GM12878 (cell line): ENCODE results near the gene EFCAB11.

ENCODE experiments used
- CREB1 ChIP-seq: IDR thresholded peaks from 2 replicates; pipeline ENCODE4 v1.6.1; 2012; ENCODE audit warnings: low read depth, mild to moderate bottlenecking, inconsistent platforms
- IKZF1 ChIP-seq: fragments of 450-650 bp; conservative IDR thresholded peaks from 2 replicates; pipeline ENCODE4 v1.6.1; 2017; ENCODE audit warnings: antibody characterized with exemption, mild to moderate bottlenecking
- MTA3 ChIP-seq: IDR thresholded peaks from 2 replicates; pipeline ENCODE4 v1.6.1; 2012; ENCODE audit warnings: low read length, inconsistent platforms, borderline replicate concordance
- MXI1 ChIP-seq: fragments of 150-350 bp; IDR thresholded peaks from 2 replicates; pipeline ENCODE4 v1.6.1; 2011; ENCODE audit warnings: low read depth, mild to moderate bottlenecking, inconsistent platforms, low read length, improper control_type of control experiment
- NR2F1 ChIP-seq: fragments of 450-650 bp; conservative IDR thresholded peaks from 2 replicates; pipeline ENCODE4 v1.6.1; 2017; ENCODE audit warnings: mild to moderate bottlenecking
- POLR2AphosphoS5 ChIP-seq: IDR thresholded peaks from 2 replicates; pipeline ENCODE4 v1.6.1; 2011; ENCODE audit warnings: mild to moderate bottlenecking, low read length, inconsistent platforms
- RFX5 ChIP-seq: IDR thresholded peaks from 2 replicates; pipeline ENCODE4 v1.6.1; 2011; ENCODE audit warnings: low read depth, low read length, improper control_type of control experiment
- SIN3A ChIP-seq: IDR thresholded peaks from 2 replicates; pipeline ENCODE4 v1.6.1; 2012; ENCODE audit warnings: low read depth, low read length, improper control_type of control experiment
- TARDBP ChIP-seq: IDR thresholded peaks from 2 replicates; pipeline ENCODE4 v1.6.1; 2016; ENCODE audit warnings: borderline replicate concordance
- TF ChIP-seq, protein P1 (sequence below): IDR thresholded peaks from 2 replicates; pipeline ENCODE4 v1.6.1; 2012; ENCODE audit warnings: mild to moderate bottlenecking, low read depth, low read length
- TF ChIP-seq, protein P2 (sequence below): fragments of 450-650 bp; IDR thresholded peaks from 2 replicates; pipeline ENCODE4 v1.6.1; 2017; ENCODE audit warnings: mild to moderate bottlenecking, moderate library complexity
- TF ChIP-seq, protein P3 (sequence below): IDR thresholded peaks from 2 replicates; pipeline ENCODE4 v1.6.1; 2011; ENCODE audit warnings: mild to moderate bottlenecking, low read depth, low read length, moderate library complexity; ENCODE audit not compliant: insufficient replicate concordance
- TF ChIP-seq, protein P4 (sequence below), 3 experiments: IDR thresholded peaks in 2 of 3; conservative IDR thresholded peaks in 1 of 3; 2 replicates each; pipeline ENCODE4 v1.5.1; 2011; ENCODE audit warnings: low read depth in 3 of 3, low read length in 3 of 3, mild to moderate bottlenecking in 3 of 3, control low read depth in 2 of 3, moderate library complexity in 2 of 3, inconsistent platforms in 1 of 3, mixed read lengths in 1 of 3; ENCODE audit not compliant: control insufficient read depth in 2 of 3, insufficient read depth in 1 of 3; ENCODE audit errors: extremely low read depth in 1 of 3
- TF ChIP-seq, protein P5 (sequence below): fragments of 450-650 bp; IDR thresholded peaks from 2 replicates; pipeline ENCODE4 v1.6.1; 2018; ENCODE audit warnings: borderline replicate concordance, mild to moderate bottlenecking; ENCODE audit not compliant: partially characterized antibody

DNA sequence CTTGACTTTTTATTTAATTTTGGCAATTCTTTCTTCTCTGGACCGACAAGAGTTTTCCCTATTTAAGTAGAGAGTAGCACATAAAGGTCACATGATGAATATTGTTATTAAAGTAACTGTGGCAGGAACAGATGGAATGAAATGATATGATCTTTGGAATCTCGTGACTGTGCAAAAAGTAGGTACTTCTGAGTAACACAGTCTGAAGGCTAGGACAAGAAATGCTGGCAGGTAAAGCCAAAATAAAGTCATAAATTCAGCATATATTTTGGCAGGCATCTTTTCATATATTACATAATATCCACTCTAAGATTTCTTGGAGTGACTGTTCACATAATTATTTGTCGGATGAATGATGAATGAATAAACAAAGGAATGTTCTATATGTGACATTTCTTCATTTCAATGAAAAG lies 121.4 kb downstream of the EFCAB11 start:
- TF ChIP-seq, protein P1, sequence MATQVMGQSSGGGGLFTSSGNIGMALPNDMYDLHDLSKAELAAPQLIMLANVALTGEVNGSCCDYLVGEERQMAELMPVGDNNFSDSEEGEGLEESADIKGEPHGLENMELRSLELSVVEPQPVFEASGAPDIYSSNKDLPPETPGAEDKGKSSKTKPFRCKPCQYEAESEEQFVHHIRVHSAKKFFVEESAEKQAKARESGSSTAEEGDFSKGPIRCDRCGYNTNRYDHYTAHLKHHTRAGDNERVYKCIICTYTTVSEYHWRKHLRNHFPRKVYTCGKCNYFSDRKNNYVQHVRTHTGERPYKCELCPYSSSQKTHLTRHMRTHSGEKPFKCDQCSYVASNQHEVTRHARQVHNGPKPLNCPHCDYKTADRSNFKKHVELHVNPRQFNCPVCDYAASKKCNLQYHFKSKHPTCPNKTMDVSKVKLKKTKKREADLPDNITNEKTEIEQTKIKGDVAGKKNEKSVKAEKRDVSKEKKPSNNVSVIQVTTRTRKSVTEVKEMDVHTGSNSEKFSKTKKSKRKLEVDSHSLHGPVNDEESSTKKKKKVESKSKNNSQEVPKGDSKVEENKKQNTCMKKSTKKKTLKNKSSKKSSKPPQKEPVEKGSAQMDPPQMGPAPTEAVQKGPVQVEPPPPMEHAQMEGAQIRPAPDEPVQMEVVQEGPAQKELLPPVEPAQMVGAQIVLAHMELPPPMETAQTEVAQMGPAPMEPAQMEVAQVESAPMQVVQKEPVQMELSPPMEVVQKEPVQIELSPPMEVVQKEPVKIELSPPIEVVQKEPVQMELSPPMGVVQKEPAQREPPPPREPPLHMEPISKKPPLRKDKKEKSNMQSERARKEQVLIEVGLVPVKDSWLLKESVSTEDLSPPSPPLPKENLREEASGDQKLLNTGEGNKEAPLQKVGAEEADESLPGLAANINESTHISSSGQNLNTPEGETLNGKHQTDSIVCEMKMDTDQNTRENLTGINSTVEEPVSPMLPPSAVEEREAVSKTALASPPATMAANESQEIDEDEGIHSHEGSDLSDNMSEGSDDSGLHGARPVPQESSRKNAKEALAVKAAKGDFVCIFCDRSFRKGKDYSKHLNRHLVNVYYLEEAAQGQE, result no peak
- no peak for TF ChIP-seq POLR2AphosphoS5
- TF ChIP-seq, protein P2, sequence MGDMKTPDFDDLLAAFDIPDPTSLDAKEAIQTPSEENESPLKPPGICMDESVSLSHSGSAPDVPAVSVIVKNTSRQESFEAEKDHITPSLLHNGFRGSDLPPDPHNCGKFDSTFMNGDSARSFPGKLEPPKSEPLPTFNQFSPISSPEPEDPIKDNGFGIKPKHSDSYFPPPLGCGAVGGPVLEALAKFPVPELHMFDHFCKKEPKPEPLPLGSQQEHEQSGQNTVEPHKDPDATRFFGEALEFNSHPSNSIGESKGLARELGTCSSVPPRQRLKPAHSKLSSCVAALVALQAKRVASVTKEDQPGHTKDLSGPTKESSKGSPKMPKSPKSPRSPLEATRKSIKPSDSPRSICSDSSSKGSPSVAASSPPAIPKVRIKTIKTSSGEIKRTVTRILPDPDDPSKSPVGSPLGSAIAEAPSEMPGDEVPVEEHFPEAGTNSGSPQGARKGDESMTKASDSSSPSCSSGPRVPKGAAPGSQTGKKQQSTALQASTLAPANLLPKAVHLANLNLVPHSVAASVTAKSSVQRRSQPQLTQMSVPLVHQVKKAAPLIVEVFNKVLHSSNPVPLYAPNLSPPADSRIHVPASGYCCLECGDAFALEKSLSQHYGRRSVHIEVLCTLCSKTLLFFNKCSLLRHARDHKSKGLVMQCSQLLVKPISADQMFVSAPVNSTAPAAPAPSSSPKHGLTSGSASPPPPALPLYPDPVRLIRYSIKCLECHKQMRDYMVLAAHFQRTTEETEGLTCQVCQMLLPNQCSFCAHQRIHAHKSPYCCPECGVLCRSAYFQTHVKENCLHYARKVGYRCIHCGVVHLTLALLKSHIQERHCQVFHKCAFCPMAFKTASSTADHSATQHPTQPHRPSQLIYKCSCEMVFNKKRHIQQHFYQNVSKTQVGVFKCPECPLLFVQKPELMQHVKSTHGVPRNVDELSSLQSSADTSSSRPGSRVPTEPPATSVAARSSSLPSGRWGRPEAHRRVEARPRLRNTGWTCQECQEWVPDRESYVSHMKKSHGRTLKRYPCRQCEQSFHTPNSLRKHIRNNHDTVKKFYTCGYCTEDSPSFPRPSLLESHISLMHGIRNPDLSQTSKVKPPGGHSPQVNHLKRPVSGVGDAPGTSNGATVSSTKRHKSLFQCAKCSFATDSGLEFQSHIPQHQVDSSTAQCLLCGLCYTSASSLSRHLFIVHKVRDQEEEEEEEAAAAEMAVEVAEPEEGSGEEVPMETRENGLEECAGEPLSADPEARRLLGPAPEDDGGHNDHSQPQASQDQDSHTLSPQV, result no peak
- TF ChIP-seq, protein P3, sequence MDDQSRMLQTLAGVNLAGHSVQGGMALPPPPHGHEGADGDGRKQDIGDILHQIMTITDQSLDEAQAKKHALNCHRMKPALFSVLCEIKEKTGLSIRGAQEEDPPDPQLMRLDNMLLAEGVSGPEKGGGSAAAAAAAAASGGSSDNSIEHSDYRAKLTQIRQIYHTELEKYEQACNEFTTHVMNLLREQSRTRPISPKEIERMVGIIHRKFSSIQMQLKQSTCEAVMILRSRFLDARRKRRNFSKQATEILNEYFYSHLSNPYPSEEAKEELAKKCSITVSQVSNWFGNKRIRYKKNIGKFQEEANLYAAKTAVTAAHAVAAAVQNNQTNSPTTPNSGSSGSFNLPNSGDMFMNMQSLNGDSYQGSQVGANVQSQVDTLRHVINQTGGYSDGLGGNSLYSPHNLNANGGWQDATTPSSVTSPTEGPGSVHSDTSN, result no peak
- no peak for TF ChIP-seq MXI1
- TF ChIP-seq MTA3, result no peak
- no peak for TF ChIP-seq NR2F1
- no peak for TF ChIP-seq CREB1
- TF ChIP-seq, protein P4, sequence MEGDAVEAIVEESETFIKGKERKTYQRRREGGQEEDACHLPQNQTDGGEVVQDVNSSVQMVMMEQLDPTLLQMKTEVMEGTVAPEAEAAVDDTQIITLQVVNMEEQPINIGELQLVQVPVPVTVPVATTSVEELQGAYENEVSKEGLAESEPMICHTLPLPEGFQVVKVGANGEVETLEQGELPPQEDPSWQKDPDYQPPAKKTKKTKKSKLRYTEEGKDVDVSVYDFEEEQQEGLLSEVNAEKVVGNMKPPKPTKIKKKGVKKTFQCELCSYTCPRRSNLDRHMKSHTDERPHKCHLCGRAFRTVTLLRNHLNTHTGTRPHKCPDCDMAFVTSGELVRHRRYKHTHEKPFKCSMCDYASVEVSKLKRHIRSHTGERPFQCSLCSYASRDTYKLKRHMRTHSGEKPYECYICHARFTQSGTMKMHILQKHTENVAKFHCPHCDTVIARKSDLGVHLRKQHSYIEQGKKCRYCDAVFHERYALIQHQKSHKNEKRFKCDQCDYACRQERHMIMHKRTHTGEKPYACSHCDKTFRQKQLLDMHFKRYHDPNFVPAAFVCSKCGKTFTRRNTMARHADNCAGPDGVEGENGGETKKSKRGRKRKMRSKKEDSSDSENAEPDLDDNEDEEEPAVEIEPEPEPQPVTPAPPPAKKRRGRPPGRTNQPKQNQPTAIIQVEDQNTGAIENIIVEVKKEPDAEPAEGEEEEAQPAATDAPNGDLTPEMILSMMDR (IDR thresholded peaks at IDR 0.05 in 2 of 3, conservative IDR thresholded peaks at IDR 0.05 in 1 of 3; ENCODE audit: control insufficient read depth in 2 of 3, extremely low read depth in 1 of 3, insufficient read depth in 1 of 3, low read depth in 3 of 3, low read length in 3 of 3), result no peak
- TF ChIP-seq, protein P5, sequence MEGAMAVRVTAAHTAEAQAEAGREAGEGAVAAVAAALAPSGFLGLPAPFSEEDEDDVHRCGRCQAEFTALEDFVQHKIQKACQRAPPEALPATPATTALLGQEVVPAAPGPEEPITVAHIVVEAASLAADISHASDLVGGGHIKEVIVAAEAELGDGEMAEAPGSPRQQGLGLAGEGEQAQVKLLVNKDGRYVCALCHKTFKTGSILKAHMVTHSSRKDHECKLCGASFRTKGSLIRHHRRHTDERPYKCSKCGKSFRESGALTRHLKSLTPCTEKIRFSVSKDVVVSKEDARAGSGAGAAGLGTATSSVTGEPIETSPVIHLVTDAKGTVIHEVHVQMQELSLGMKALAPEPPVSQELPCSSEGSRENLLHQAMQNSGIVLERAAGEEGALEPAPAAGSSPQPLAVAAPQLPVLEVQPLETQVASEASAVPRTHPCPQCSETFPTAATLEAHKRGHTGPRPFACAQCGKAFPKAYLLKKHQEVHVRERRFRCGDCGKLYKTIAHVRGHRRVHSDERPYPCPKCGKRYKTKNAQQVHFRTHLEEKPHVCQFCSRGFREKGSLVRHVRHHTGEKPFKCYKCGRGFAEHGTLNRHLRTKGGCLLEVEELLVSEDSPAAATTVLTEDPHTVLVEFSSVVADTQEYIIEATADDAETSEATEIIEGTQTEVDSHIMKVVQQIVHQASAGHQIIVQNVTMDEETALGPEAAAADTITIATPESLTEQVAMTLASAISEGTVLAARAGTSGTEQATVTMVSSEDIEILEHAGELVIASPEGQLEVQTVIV, result no peak
- TF ChIP-seq IKZF1, result no peak
- TF ChIP-seq RFX5, result no peak
- no peak for TF ChIP-seq TARDBP
- no peak for TF ChIP-seq SIN3A
